Gastrocnemius medialis (tissue), 4 donors: ENCODE data around the gene ZNF319. TPM values are rescaled to one million over a fixed set of nuclear protein-coding genes. Genes with fewer than 3 reads are reported as not detected.

Experiments
- ATAC-seq, 2 donors: fragments of 150-250 bp; one replicate each; pipeline ENCODE4 v1.9.1; 2016
- DNase-seq, 2 donors: peaks; one replicate each; pipeline ENCODE4 v3.0.0-alpha.2; 2019
- H3K27ac ChIP-seq, 4 donors: fragments of 200-600 bp; sonication (generic); 1 replicate in 1 of 4; 2 replicates in 3 of 4; pipeline ENCODE4 v1.5.1; 2016 to 2018; ENCODE audit warnings: mild to moderate bottlenecking in 2 of 4, moderate library complexity in 1 of 4
- H3K27me3 ChIP-seq, 3 donors: fragments of 200-600 bp; sonication (generic) in 2 of 3; 1 replicate in 1 of 3; 2 replicates in 2 of 3; pipeline versions ENCODE4 v1.5.1 to v1.6.0; 2016 to 2019; ENCODE audit warnings: mild to moderate bottlenecking in 1 of 3, moderate library complexity in 1 of 3
- H3K36me3 ChIP-seq, 2 donors: fragments of 200-600 bp; sonication (generic) in 1 of 2; one replicate each; pipeline ENCODE4 v1.5.1; 2017 to 2018
- H3K4me1 ChIP-seq, 2 donors: fragments of 200-600 bp; sonication (generic) in 1 of 2; one replicate each; pipeline ENCODE4 v1.5.1; 2016 to 2017; ENCODE audit warnings: mild to moderate bottlenecking in 2 of 2
- H3K4me3 ChIP-seq, 4 donors: fragments of 200-600 bp; sonication (generic) in 3 of 4; 1 replicate in 1 of 4; 2 replicates in 3 of 4; pipeline ENCODE4 v1.5.1; 2016 to 2019; ENCODE audit warnings: mild to moderate bottlenecking in 2 of 4
- H3K9me3 ChIP-seq, 3 donors: fragments of 200-600 bp; sonication (generic) in 2 of 3; 1 replicate in 1 of 3; 2 replicates in 2 of 3; pipeline ENCODE4 v1.5.1; 2016 to 2019
- CTCF ChIP-seq, 5 experiments: fragments of 450-650 bp in 3 of 5; fragments of 200-600 bp in 2 of 5; sonication (generic) in 2 of 5; IDR thresholded peaks in 4 of 5; conservative IDR thresholded peaks in 1 of 5; 1 replicate in 4 of 5; 2 replicates in 1 of 5; pipeline ENCODE4 v1.5.1; 2016 to 2019; ENCODE audit warnings: antibody characterized with exemption in 5 of 5, mild to moderate bottlenecking in 3 of 5, moderate library complexity in 3 of 5
- POLR2A ChIP-seq, 2 donors: fragments of 450-650 bp; IDR thresholded peaks; one replicate each; pipeline ENCODE4 v1.6.1; 2017; ENCODE audit warnings: antibody characterized with exemption in 2 of 2, mild to moderate bottlenecking in 2 of 2, moderate library complexity in 2 of 2
- in situ Hi-C, 4 donors: fragments of 200-750 bp; cut with MboI; loops; one replicate each; pipeline versions ENCODE4 v1.15.0 to v1.8.0; 2017; ENCODE audit warnings: low sequenced_read_pairs in 4 of 4
- intact Hi-C: fragments of 100-400 bp; cut with DNase I; formaldehyde crosslinking; loops from one replicate; pipeline ENCODE4 v1.15.1; 2023; ENCODE audit warnings: low total_unique reads
- total RNA-seq, 4 donors: library from RNA; depleted of rRNA; stranded (reverse); fragments of >200 nt; gene quantifications; one replicate each; pipeline versions ENCODE4 v1.1.0 to v1.2.3, GENCODE V29; 2016

The ZNF319 gene
- total RNA-seq, 4 donors from 2014 or later = 4.4 to 7.5 (median 6.7) TPM

GRCh38 chr16:58034774-58035173 is 34.3 kb upstream of the ZNF319 start:
- Histone ChIP-seq H3K36me3 (no peaks in the 10 kb centered on the region), H3K4me1 (peaks cover 38% of the 10 kb centered on the region in 2 donors), H3K27ac (no peak overlapping the region), H3K9me3 (no peaks in the 10 kb centered on the region), H3K27me3 (no peaks in the 10 kb centered on the region), H3K4me3 (no peak overlapping the region)
- TF ChIP-seq CTCF (IDR thresholded peaks at IDR 0.05 in 4 of 5, conservative IDR thresholded peaks at IDR 0.05 in 1 of 5) (no peak), POLR2A (IDR thresholded peaks at IDR 0.05) (no peak)
- intact Hi-C loops (no loop called here), in situ Hi-C loops (no loop called here)
- ATAC-seq = no peak
- DNase-seq = no peak

- Histone ChIP-seq H3K36me3 (no peaks in the 10 kb centered on the region), H3K4me3 (no peak overlapping the region), H3K27me3 (no peaks in the 10 kb centered on the region), H3K27ac (no peak overlapping the region), H3K4me1 (peaks cover 38 to 42% of the 10 kb centered on the region in 2 donors), H3K9me3 (no peaks in the 10 kb centered on the region)
- intact Hi-C loops = no loop called here
- DNase-seq (no peak), ATAC-seq (no peak)
- in situ Hi-C loops = no loop called here
- no peak for TF ChIP-seq POLR2A (IDR thresholded peaks at IDR 0.05)
- no peak for TF ChIP-seq CTCF (IDR thresholded peaks at IDR 0.05 in 4 of 5, conservative IDR thresholded peaks at IDR 0.05 in 1 of 5)
Measured at GRCh38 chr16:58034128-58034685, 33.7 kb upstream of the ZNF319 start.

GRCh38 chr16:58032710-58033293 is 32.3 kb upstream of the ZNF319 start:
- Histone ChIP-seq H3K4me3 (no peak overlapping the region), H3K27ac (peak overlapping the region in 3 of 4 donors; percentile 9 to 59 (median 28)), H3K36me3 (no peaks in the 10 kb centered on the region), H3K27me3 (no peaks in the 10 kb centered on the region), H3K9me3 (no peaks in the 10 kb centered on the region), H3K4me1 (peaks cover 44 to 54% of the 10 kb centered on the region in 2 donors)
- intact Hi-C loops (no loop called here), in situ Hi-C loops (no loop called here)
- DNase-seq (peak in 1 of 2 donors; percentile 28), ATAC-seq (peak; percentile 26 to 45)
- TF ChIP-seq CTCF (IDR thresholded peaks at IDR 0.05 in 4 of 5, conservative IDR thresholded peaks at IDR 0.05 in 1 of 5) (no peak), POLR2A (IDR thresholded peaks at IDR 0.05) (no peak)

- H3K9me3 ChIP-seq = no peaks in the 10 kb centered on the region
- intact Hi-C loops (no loop called here), in situ Hi-C loops (no loop called here)
- H3K27me3 ChIP-seq = no peaks in the 10 kb centered on the region
- no peak overlapping the region for H3K4me3 ChIP-seq
- TF ChIP-seq CTCF (IDR thresholded peaks at IDR 0.05 in 4 of 5, conservative IDR thresholded peaks at IDR 0.05 in 1 of 5) = no peak
- TF ChIP-seq POLR2A (IDR thresholded peaks at IDR 0.05) = no peak
- H3K27ac ChIP-seq = peak overlapping the region in 2 of 4 donors; percentile 19 to 37
- H3K4me1 ChIP-seq = peaks cover 53 to 54% of the 10 kb centered on the region in 2 donors
- no peaks in the 10 kb centered on the region for H3K36me3 ChIP-seq
- ATAC-seq (no peak), DNase-seq (no peak)
Measured at GRCh38 chr16:58031016-58031800, 30.7 kb upstream of the ZNF319 start.
